Nephron progenitor cell (in vitro differentiated cells): ENCODE data around the gene NFATC2.
"Not testable (repeated sequence)": the region's sequence is repeated elsewhere in the genome, so short reads cannot be mapped to it uniquely, and the experiment has no call there.

Experiments
- DNase-seq: peaks from one replicate; pipeline ENCODE4 v3.0.0; 2021
- H3K27ac Mint-ChIP-seq: 2 replicates; pipeline ENCODE4 v1.8.0; 2021; ENCODE audit warnings: mild to moderate bottlenecking, moderate library complexity, mixed read lengths
- H3K27me3 Mint-ChIP-seq: 2 replicates; pipeline ENCODE4 v1.8.0; 2021; ENCODE audit warnings: mild to moderate bottlenecking, low read depth, mixed read lengths; ENCODE audit not compliant: poor library complexity
- H3K36me3 Mint-ChIP-seq: 2 replicates; pipeline ENCODE4 v1.8.0; 2021; ENCODE audit warnings: low read depth, mixed read lengths
- H3K4me1 Mint-ChIP-seq: 2 replicates; pipeline ENCODE4 v1.8.0; 2021; ENCODE audit warnings: mixed read lengths
- H3K4me3 Mint-ChIP-seq: 2 replicates; pipeline ENCODE4 v1.8.0; 2021; ENCODE audit warnings: mild to moderate bottlenecking, moderate library complexity, mixed read lengths
- H3K9me3 Mint-ChIP-seq: 2 replicates; pipeline ENCODE4 v1.8.0; 2021; ENCODE audit warnings: mild to moderate bottlenecking, moderate library complexity, mixed read lengths
- TF ChIP-seq, protein P1 (sequence below): fragments of 200-600 bp; sonication (generic); IDR thresholded peaks from 2 replicates; pipeline ENCODE4 v1.5.0; 2021; ENCODE audit warnings: antibody characterized with exemption

Gene NFATC2

DNA sequence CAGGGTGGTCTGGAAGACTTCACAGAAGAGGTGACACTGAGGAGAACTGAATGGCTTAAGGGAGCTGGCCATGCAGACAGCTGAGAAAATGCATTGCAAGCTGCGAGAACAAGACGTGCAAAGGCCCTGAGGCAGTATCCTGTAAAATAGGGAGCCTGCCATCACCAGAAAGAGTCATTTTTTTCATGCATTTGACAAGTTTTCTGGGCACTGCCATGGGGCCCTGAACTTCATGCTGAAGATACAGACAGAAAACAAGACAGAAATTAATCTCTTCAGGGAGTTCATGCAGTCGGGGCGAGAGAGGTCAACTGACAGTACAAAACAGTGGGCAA lies 28.9 kb upstream of the NFATC2 start:
- H3K36me3 Mint-ChIP-seq, result no peaks in the 10 kb centered on the region
- no peak overlapping the region for H3K4me3 Mint-ChIP-seq
- no peak for DNase-seq
- TF ChIP-seq, protein P1, sequence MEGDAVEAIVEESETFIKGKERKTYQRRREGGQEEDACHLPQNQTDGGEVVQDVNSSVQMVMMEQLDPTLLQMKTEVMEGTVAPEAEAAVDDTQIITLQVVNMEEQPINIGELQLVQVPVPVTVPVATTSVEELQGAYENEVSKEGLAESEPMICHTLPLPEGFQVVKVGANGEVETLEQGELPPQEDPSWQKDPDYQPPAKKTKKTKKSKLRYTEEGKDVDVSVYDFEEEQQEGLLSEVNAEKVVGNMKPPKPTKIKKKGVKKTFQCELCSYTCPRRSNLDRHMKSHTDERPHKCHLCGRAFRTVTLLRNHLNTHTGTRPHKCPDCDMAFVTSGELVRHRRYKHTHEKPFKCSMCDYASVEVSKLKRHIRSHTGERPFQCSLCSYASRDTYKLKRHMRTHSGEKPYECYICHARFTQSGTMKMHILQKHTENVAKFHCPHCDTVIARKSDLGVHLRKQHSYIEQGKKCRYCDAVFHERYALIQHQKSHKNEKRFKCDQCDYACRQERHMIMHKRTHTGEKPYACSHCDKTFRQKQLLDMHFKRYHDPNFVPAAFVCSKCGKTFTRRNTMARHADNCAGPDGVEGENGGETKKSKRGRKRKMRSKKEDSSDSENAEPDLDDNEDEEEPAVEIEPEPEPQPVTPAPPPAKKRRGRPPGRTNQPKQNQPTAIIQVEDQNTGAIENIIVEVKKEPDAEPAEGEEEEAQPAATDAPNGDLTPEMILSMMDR, result no peak
- no peak overlapping the region for H3K27ac Mint-ChIP-seq
- H3K4me1 Mint-ChIP-seq, result peaks cover 2% of the 10 kb centered on the region
- peaks cover 23% of the 10 kb centered on the region for H3K27me3 Mint-ChIP-seq
- peaks cover 22% of the 10 kb centered on the region for H3K9me3 Mint-ChIP-seq

DNA sequence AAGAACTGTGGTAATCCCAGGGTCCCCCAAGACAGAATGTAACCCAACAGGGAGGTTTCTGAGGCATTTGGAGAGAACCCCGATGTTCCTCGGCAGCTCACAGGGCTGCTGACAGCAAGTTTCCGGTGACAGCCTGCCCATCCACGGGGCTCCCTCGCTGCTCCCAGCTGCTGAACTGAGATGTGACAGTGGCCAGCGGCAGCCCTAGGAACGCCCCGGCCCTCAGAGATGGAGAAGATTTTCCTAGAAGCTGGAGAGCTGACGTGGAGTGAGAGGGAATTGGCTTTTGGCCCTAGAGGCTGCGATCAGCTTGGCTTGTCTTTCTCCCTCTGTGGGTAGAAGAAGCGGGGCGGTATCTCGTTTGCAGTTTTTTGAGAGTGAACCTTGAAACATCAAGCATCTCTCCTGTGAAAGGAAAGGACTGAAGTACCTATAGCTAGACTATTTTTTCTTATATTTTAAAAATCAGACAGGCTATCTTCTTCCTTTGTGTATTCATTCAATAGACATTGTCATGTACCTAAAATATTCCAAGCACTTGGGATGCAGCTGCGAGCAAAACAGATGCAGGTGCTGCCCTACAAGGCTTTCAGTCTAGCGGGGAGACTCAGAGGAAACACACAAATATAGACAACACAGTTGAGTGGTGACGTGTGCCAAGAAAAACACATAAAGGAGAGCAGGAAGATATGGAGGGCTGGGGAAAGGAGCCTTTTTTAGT lies 28.4 kb upstream of the NFATC2 start:
- Mint-ChIP-seq H3K27me3 (peaks cover 23% of the 10 kb centered on the region), H3K27ac (no peak overlapping the region), H3K9me3 (peaks cover 22% of the 10 kb centered on the region), H3K36me3 (no peaks in the 10 kb centered on the region), H3K4me1 (no peaks in the 10 kb centered on the region), H3K4me3 (no peak overlapping the region)
- no peak for DNase-seq
- TF ChIP-seq, protein P1, result no peak

DNA sequence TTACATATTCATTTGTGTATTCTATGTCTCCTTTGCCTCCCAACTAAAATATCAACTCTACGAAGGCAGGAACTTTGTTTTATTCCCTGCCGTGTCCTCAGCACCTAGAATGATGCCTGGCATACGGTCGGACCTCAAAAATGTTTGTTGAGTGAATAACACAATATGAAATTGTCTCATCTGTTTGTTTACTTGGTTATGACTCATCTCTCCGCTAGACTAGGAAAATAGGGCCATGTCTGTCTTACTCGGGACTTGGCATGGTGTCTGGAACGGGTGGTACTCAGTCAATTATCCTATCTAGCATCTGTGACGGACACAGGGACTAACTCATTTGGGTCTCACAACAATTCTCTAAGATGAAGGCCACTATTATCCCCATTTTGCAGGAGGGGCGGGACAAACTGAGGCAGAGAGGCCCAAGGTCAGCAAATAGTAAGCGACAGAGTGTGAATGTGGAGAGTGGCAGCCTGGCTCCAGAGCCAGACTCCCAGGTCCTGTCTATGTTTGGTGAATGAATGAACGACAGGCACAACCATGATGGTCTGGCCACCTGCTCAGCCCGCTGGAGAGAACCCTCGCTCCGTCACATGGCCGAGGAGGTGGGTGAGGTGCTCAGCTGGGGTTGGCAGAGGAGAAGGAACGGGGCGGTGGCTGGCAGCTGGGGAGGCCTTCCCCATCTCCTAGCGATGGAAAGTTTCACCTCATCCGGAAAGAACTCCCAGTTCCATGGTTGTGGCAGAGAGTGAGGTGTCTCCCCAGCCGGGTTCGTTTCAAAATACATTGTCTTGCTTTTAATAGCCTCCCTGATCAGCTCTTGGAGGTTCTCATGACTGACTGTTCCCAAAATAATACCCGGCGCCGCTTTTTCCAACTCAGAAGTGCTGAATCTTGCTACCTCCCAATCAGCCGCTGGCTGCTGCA lies 27.6 kb upstream of the NFATC2 start:
- no peak for DNase-seq
- H3K4me3 Mint-ChIP-seq, result no peak overlapping the region

DNA sequence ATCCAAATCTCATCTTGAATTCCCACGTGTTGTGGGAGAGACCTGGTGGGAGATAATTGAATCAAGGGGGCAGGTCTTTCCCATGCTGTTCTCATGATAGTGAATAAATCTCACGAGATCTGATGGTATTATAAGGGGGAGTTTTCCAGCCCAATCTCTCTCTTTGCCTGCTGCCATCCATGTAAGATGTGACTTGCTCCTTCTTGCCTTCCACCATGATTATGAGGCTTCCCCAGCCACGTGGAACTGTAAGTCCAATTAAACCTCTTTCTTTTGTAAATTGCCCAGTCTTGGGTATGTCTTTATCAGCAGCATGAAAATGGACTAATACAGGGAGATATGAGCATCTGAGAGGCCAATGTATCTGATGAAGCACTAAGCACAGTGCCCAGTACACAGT lies 26.0 kb upstream of the NFATC2 start:
- Mint-ChIP-seq H3K27me3 (peaks cover 45% of the 10 kb centered on the region), H3K9me3 (peaks cover 15% of the 10 kb centered on the region)
- not testable (repeated sequence) for DNase-seq, H3K27ac Mint-ChIP-seq, H3K4me3 Mint-ChIP-seq, H3K4me1 Mint-ChIP-seq, H3K36me3 Mint-ChIP-seq

More for the DNA sequence above, 27.6 kb upstream of the NFATC2 start:
- peak overlapping the region; percentile 19 for H3K27ac Mint-ChIP-seq
- peaks cover 29% of the 10 kb centered on the region for H3K27me3 Mint-ChIP-seq
- no peaks in the 10 kb centered on the region for H3K4me1 Mint-ChIP-seq
- peaks cover 22% of the 10 kb centered on the region for H3K9me3 Mint-ChIP-seq
- no peaks in the 10 kb centered on the region for H3K36me3 Mint-ChIP-seq
- TF ChIP-seq, protein P1, result no peak

DNA sequence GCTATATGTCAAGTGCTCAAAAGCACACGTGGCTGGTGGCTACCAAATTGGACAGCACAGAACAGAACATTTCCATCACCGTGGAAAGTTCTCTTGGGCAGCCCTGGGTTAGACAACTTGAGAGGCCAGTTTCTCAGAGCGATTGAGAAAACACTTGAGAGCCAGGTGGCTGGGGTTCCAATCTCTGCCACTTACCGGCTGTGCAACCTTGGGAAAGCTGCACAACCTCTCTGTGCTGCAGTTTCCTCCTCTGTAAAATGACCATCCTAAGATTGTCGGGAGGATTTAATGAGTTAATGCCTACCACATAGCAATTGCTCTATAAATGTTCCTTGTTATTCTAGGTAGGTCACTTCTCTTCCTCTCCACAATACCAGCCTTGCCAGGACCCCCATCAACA lies 25.1 kb upstream of the NFATC2 start:
- H3K27ac Mint-ChIP-seq, result no peak overlapping the region
- H3K27me3 Mint-ChIP-seq, result peaks cover 51% of the 10 kb centered on the region
- no peak for DNase-seq
- H3K4me3 Mint-ChIP-seq, result no peak overlapping the region
- TF ChIP-seq, protein P1, result no peak
- H3K9me3 Mint-ChIP-seq, result peaks cover 15% of the 10 kb centered on the region
- no peaks in the 10 kb centered on the region for H3K36me3 Mint-ChIP-seq
- H3K4me1 Mint-ChIP-seq, result peaks cover 13% of the 10 kb centered on the region

DNA sequence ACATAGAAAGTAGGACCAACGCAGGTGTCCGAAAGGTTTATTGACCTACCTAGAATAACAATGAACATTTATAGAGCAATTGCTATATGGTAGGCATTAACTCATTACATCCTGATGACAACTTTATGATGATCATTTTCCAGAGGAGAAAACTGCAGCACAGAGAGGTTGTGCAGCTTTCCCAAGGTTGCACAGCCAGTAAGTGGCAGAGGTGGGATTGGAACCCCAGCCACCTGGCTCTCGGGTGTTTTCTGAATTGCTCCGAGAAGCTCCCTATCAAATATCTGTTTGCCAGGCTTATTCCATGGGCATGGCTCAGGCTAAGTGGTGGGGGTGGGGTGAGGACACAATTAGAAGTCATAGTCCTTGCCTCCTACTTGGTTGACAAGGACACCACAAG lies 24.1 kb upstream of the NFATC2 start:
- H3K4me3 Mint-ChIP-seq, result no peak overlapping the region
- TF ChIP-seq, protein P1, result no peak
- peaks cover 53% of the 10 kb centered on the region for H3K27me3 Mint-ChIP-seq
- DNase-seq, result no peak
- H3K36me3 Mint-ChIP-seq, result no peaks in the 10 kb centered on the region
- no peak overlapping the region for H3K27ac Mint-ChIP-seq
- H3K9me3 Mint-ChIP-seq, result peaks cover 15% of the 10 kb centered on the region
- peaks cover 19% of the 10 kb centered on the region for H3K4me1 Mint-ChIP-seq
